ENCODE data around the gene RGS19.
A peak's percentile ranks its signal among the peaks of the same experiment; 100 is the strongest.
"Not testable (repeated sequence)": the region's sequence is repeated elsewhere in the genome, so short reads cannot be mapped to it uniquely, and the experiment has no call there.

RGS19 gene, protein sequence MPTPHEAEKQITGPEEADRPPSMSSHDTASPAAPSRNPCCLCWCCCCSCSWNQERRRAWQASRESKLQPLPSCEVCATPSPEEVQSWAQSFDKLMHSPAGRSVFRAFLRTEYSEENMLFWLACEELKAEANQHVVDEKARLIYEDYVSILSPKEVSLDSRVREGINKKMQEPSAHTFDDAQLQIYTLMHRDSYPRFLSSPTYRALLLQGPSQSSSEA

DNA sequence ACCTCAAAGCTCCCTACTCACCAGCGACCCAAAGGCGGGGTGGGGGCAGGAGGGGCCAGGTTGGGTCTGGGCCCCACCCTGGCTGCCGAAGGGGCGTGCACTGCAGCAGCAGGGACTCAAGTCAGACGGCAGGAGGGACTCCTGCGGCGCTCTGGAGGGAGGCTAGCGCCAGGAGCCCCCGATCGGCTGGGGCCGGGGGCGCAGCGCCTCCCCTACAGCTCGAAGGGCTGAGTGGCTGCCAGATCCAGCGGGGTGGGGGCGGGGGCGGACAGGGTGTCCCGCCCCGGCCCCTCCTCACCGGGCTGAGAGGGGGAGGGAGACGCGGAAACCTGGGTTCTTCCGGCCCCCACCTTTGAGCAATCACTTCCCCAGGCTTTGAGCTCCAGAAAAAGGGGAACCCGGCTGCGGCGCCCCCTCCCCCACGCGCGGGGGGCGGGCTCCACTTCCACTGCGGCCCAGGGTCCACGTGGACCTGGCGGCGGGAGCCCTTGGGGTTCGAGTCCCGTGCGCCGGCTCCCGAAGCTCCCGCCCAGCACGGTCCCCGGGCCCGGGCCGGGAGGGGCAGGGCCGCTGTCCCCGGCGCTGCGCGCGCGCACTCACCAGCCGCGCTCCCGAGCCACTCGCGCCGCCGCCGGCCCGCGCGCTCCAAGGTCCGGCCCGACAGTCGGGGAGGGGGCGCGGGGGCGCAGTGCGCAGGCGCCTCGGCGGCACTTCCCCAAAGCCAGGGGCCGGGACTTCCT lies at the start of gene RGS19:
Gene RGS19, minus strand, starts transcription at position 246 of the 740 bp plus-strand sequence. CDS start 2,632 bp downstream, outside the sequence.
- CTCF ChIA-PET, result interaction anchor here (0.7 to 8.7 kb wide), 6 partner anchors 9 to 42 kb away, joined by 3 to 51 read pairs (median 4); no protein-coding TSS in a partner anchor
- peak within 1 kb of the TSS; percentile 67 for H3K4me3 ChIP-seq (ENCODE audit: low read depth, low read length)
- no peak for DNase-seq (ENCODE audit: low read depth, low spot score)
- POLR2A ChIA-PET, result interaction anchor here (1.2 to 2.3 kb wide), 2 partner anchors 10 to 14 kb away, joined by 3 to 7 read pairs; no protein-coding TSS in a partner anchor
- TF ChIP-seq, protein P1, sequence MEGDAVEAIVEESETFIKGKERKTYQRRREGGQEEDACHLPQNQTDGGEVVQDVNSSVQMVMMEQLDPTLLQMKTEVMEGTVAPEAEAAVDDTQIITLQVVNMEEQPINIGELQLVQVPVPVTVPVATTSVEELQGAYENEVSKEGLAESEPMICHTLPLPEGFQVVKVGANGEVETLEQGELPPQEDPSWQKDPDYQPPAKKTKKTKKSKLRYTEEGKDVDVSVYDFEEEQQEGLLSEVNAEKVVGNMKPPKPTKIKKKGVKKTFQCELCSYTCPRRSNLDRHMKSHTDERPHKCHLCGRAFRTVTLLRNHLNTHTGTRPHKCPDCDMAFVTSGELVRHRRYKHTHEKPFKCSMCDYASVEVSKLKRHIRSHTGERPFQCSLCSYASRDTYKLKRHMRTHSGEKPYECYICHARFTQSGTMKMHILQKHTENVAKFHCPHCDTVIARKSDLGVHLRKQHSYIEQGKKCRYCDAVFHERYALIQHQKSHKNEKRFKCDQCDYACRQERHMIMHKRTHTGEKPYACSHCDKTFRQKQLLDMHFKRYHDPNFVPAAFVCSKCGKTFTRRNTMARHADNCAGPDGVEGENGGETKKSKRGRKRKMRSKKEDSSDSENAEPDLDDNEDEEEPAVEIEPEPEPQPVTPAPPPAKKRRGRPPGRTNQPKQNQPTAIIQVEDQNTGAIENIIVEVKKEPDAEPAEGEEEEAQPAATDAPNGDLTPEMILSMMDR (IDR thresholded peaks at IDR 0.05; ENCODE audit: insufficient read depth, low read length, missing control alignments), result no peak

DNA sequence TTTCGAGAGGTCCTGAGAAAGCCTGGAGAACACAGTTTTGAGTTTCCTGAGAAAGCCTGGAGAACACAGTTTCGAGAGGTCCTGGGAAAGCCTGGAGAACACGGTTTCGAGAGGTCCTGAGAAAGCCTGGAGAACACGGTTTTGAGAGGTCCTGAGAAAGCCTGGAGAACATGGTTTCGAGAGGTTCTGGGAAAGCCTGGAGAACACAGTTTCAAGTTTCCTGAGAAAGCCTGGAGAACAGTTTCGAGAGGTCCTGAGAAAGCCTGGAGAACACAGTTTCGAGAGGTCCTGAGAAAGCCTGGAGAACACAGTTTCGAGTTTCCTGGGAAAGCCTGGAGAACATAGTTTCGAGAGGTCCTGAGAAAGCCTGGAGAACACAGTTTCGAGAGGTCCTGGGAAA lies 44.2 kb upstream of the RGS19 start:
- CTCF ChIA-PET, result interaction anchor here (4.6 to 4.8 kb wide), 2 partner anchors 14 to 42 kb away, joined by 51 to 52 read pairs; partner anchors contain the start of genes LKAAEAR1, NPBWR2, OPRL1 and RGS19
- POLR2A ChIA-PET; H3K4me3 ChIP-seq (ENCODE audit: low read depth, low read length); DNase-seq (ENCODE audit: low read depth, low spot score): not testable (repeated sequence)

DNA sequence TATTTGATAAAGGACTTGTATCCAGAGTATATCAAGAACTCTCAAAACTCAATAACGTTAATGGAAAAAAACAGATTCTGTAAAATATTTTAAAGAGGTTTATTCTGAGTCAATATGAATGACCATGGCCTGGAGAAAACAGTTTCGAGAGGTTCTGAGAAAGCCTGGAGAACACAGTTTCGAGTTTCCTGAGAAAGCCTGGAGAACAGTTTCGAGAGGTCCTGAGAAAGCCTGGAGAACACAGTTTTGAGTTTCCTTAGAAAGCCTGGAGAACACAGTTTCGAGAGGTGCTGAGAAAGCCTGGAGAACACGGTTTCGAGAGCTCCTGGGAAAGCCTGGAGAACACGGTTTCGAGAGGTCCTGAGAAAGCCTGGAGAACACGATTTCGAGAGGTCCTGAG lies 43.6 kb upstream of the RGS19 start:
- POLR2A ChIA-PET; DNase-seq (ENCODE audit: low read depth, low spot score); H3K4me3 ChIP-seq (ENCODE audit: low read depth, low read length): not testable (repeated sequence)
- CTCF ChIA-PET, result interaction anchor here (0.9 to 4.8 kb wide), 4 partner anchors 13 to 142 kb away, joined by 3 to 69 read pairs (median 52); partner anchors contain the start of genes C20orf204, LKAAEAR1, NPBWR2 and OPRL1

DNA sequence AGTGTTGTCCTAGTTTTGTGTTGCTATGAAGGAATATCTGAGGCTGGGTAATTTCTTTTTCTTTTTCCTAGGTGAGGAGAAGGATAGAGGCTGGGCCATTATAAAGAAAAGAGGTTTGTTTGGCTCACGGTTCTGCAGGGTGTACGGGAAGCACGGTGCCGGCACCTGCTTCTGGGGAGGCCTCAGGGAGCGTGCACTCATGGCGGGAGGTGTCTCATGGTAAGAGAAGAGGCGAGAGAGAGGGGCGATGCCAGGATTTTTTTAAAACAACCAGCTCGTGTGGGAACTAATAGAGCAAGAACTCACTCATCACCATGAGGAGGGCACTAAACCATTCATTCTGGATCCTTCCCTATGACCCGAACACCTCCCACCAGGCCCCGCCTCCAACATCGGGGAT lies 42.3 kb upstream of the RGS19 start:
- no peak overlapping the region for H3K4me3 ChIP-seq (ENCODE audit: low read depth, low read length)
- DNase-seq (ENCODE audit: low read depth, low spot score), result no peak
- ChIA-PET POLR2A (no interaction called here), CTCF (interaction anchor here (0.8 to 4.8 kb wide), 17 partner anchors 12 to 898 kb away, joined by 3 to 69 read pairs (median 6); partner anchors contain the start of genes C20orf204, LKAAEAR1, NPBWR2 and OPRL1)
- TF ChIP-seq, protein P1 (IDR thresholded peaks at IDR 0.05; ENCODE audit: insufficient read depth, low read length, missing control alignments), result no peak

DNA sequence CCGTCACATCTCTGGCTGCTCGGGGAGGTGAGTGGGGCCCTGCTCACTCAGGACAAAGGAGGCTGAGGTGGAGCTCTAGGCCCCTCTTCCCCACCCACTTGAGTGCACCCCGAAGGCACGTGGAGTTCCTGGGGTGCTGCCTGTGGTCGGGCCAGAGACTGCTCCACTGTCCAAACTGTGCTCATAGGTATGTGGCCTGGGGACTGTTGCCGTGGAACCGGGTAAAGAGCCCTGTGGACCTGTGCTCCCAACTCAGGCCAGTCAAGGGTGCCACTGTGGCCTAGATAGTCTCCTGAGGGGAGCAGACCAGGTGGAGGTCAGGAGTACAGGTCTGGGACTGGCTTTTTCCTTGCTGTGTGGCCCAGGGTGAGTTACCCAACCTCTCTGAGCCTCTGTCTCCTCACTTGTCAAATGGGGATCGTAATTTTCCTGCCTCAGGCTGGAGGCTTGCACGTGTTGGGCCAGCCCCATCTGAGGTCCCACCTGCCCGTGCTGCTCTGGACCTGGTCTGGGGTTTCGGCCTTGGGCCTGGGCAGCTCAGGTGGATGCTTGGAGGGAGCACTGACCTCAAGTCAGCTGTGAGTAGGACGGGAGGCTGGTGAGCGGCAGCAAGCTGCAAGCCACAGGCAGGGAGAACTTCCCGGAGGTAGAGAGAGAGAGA lies 40.5 kb upstream of the RGS19 start:
- no peak for DNase-seq (ENCODE audit: low read depth, low spot score)
- TF ChIP-seq, protein P1 (IDR thresholded peaks at IDR 0.05; ENCODE audit: insufficient read depth, low read length, missing control alignments), result no peak
- ChIA-PET POLR2A (no interaction called here), CTCF (interaction anchor here (0.6 to 4.8 kb wide), 26 partner anchors 10 to 624 kb away, joined by 3 to 69 read pairs (median 4); partner anchors contain the start of genes C20orf204, LKAAEAR1, NPBWR2 and OPRL1)
- no peak overlapping the region for H3K4me3 ChIP-seq (ENCODE audit: low read depth, low read length)

DNA sequence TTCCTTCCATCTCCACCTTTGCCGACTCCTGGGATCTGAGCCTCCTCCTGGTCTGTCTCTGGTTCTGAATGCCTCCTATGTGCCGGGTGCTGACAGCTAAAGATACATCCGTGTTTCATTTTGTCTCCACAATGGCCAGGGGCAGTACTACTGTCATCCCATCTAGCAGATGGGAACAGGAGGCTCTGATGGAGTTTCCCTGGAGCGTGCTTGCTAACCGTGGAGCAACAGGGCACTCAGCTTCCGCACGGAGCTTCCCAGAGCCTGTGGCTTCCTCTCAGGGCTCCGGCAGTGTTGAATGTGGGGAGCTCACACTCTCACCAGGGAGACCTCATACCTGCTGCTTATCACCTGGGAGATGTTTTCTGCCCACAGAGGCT lies 40.0 kb upstream of the RGS19 start:
- no peak for DNase-seq (ENCODE audit: low read depth, low spot score)
- CTCF ChIA-PET, result interaction anchor here (1.0 to 4.8 kb wide), 13 partner anchors 10 to 623 kb away, joined by 3 to 69 read pairs (median 6); partner anchors contain the start of genes C20orf204, LKAAEAR1, NPBWR2 and OPRL1
- POLR2A ChIA-PET, result interaction anchor here (0.7 kb wide), 1 partner anchor 57 kb away, joined by 3 read pairs; no protein-coding TSS in a partner anchor
- H3K4me3 ChIP-seq (ENCODE audit: low read depth, low read length), result no peak overlapping the region
- TF ChIP-seq, protein P1 (IDR thresholded peaks at IDR 0.05; ENCODE audit: insufficient read depth, low read length, missing control alignments), result no peak

DNA sequence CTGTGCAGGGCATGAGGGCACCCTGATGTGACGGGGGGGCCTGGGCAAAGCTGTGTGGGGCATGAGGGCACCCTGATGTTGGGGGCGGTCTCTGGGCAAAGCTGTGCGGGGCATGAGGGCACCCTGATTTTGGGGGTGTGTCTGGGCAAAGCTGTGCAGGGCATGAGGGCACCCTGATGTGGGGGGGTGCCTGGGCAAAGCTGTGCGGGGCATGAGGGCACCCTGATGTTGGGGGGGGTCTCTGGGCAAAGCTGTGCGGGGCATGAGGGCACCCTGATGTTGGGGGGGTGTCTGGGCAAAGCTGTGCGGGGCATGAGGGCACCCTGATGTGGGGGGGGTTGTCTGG lies 38.1 kb upstream of the RGS19 start:
- DNase-seq (ENCODE audit: low read depth, low spot score); POLR2A ChIA-PET; H3K4me3 ChIP-seq (ENCODE audit: low read depth, low read length): not testable (repeated sequence)
- CTCF ChIA-PET, result interaction anchor here (1.3 kb wide), 1 partner anchor 64 kb away, joined by 3 read pairs; no protein-coding TSS in a partner anchor

Data from AG04449 (cell line).